IMR-90 (cell line): ENCODE measurements around the gene MAPKAPK2. TPM values are rescaled to one million over a fixed set of nuclear protein-coding genes. Genes with fewer than 3 reads are reported as not detected.

Experiments used
- ATAC-seq: fragments of 200-7000 bp; cut with Tn5 transposase; 2 replicates; pipeline ENCODE4 v1.9.1; 2020; ENCODE audit warnings: low read depth, mild to moderate bottlenecking, moderate library complexity
- BruUV-seq: library from RNA; stranded (reverse); fragments of 400-500 nt; replicated peaks from 2 replicates; lab custom pipeline; 2021; lab: Mats Ljungman, UMichigan
- CTCF ChIA-PET: fragments of 300-600 bp; formaldehyde crosslinking; extraction: SDS; loops from one replicate; lab custom pipeline; 2021; ENCODE audit warnings: antibody characterized with exemption; lab: Yijun Ruan, JAX
- POLR2A ChIA-PET: fragments of 300-600 bp; sonication (Branson Sonifier 250); formaldehyde crosslinking; loops from one replicate; lab custom pipeline; 2022; ENCODE audit warnings: antibody characterized with exemption; ENCODE audit not compliant: unreplicated experiment; lab: Charles Lee
- DNase-seq: peaks from one replicate; pipeline ENCODE4 v3.0.0; 2013
- H2AFZ ChIP-seq: replicated peaks from 2 replicates; pipeline ENCODE3; 2013; ENCODE audit warnings: low read length, mild to moderate bottlenecking; ENCODE audit not compliant: poor library complexity
- H2AK5ac ChIP-seq: 2 replicates; pipeline ENCODE4 v1.6.1; 2013; ENCODE audit warnings: low read depth, low read length, inconsistent platforms
- H2AK9ac ChIP-seq: replicated peaks from 2 replicates; pipeline ENCODE3; 2013; ENCODE audit warnings: mild to moderate bottlenecking, low read depth, low read length, moderate library complexity; ENCODE audit not compliant: poor library complexity
- H2BK120ac ChIP-seq: 2 replicates; pipeline ENCODE4 v1.6.1; 2013; ENCODE audit warnings: low read depth, low read length, inconsistent platforms
- H2BK15ac ChIP-seq: 3 replicates; pipeline ENCODE4 v1.6.1; 2013; ENCODE audit warnings: low read depth, low read length, inconsistent platforms
- H2BK20ac ChIP-seq: 2 replicates; pipeline ENCODE4 v1.6.1; 2013; ENCODE audit warnings: low read depth, mild to moderate bottlenecking, inconsistent platforms, low read length, moderate library complexity
- H2BK5ac ChIP-seq: 2 replicates; pipeline ENCODE4 v1.6.1; 2013; ENCODE audit warnings: mild to moderate bottlenecking, low read depth, low read length, inconsistent platforms; ENCODE audit not compliant: poor library complexity, severe bottlenecking
- H3K14ac ChIP-seq: replicated peaks from 2 replicates; pipeline ENCODE4 v1.6.1; 2013; ENCODE audit warnings: low read depth, low read length, inconsistent platforms
- H3K18ac ChIP-seq: 2 replicates; pipeline ENCODE4 v1.6.1; 2013; ENCODE audit warnings: low read depth, low read length, control low read depth
- H3K23ac ChIP-seq: 2 replicates; pipeline ENCODE4 v1.6.1; 2013; ENCODE audit warnings: low read depth, low read length, inconsistent platforms
- H3K27ac ChIP-seq: 2 replicates; pipeline ENCODE4 v1.5.1; 2013; ENCODE audit warnings: mild to moderate bottlenecking, control low read depth, low read length; ENCODE audit not compliant: insufficient read depth
- H3K27me3 ChIP-seq: 2 replicates; pipeline ENCODE4 v1.6.1; 2013; ENCODE audit warnings: low read length; ENCODE audit not compliant: control insufficient read depth, insufficient read depth
- H3K36me3 ChIP-seq: 2 replicates; pipeline ENCODE4 v1.6.1; 2013; ENCODE audit warnings: low read length, mixed read lengths; ENCODE audit not compliant: control insufficient read depth, insufficient read depth
- H3K4ac ChIP-seq: 2 replicates; pipeline ENCODE4 v1.6.1; 2013; ENCODE audit warnings: low read depth, low read length, inconsistent platforms
- H3K4me1 ChIP-seq: 2 replicates; pipeline ENCODE4 v1.6.1; 2013; ENCODE audit warnings: low read length, mixed read lengths; ENCODE audit not compliant: control insufficient read depth, insufficient read depth
- H3K4me2 ChIP-seq: 2 replicates; pipeline ENCODE4 v1.6.1; 2013; ENCODE audit warnings: low read depth, mild to moderate bottlenecking, control low read depth, low read length, moderate library complexity
- H3K4me3 ChIP-seq: 2 replicates; pipeline ENCODE4 v1.5.1; 2013; ENCODE audit warnings: low read depth, mild to moderate bottlenecking, control low read depth, low read length, moderate library complexity; ENCODE audit not compliant: insufficient read depth
- H3K56ac ChIP-seq: 2 replicates; pipeline ENCODE4 v1.6.1; 2013; ENCODE audit warnings: low read length, inconsistent platforms; ENCODE audit not compliant: insufficient read depth; ENCODE audit errors: extremely low read depth
- H3K79me1 ChIP-seq, 2 experiments: 2 replicates each; pipeline ENCODE4 v1.6.1; 2013; ENCODE audit warnings: low read length in 2 of 2, inconsistent platforms in 1 of 2, low read depth in 1 of 2
- H3K9ac ChIP-seq: 2 replicates; pipeline ENCODE4 v1.6.1; 2013; ENCODE audit warnings: low read depth, low read length, control low read depth
- H3K9me1 ChIP-seq: 2 replicates; pipeline ENCODE4 v1.6.1; 2013; ENCODE audit warnings: low read length, inconsistent platforms; ENCODE audit not compliant: insufficient read depth
- H3K9me3 ChIP-seq: 2 replicates; pipeline ENCODE4 v1.6.1; 2013; ENCODE audit warnings: low read length; ENCODE audit not compliant: control insufficient read depth, insufficient read depth
- H4K20me1 ChIP-seq: 2 replicates; pipeline ENCODE4 v1.6.1; 2013; ENCODE audit warnings: low read length, inconsistent platforms; ENCODE audit not compliant: insufficient read depth
- H4K5ac ChIP-seq: 2 replicates; pipeline ENCODE4 v1.6.1; 2013; ENCODE audit warnings: mild to moderate bottlenecking, low read depth, low read length, control low read depth
- H4K8ac ChIP-seq, 2 experiments: 2 replicates each; pipeline ENCODE4 v1.6.1; 2013; ENCODE audit warnings: low read depth in 2 of 2, low read length in 2 of 2, control low read depth in 1 of 2, inconsistent platforms in 1 of 2
- H4K91ac ChIP-seq: 2 replicates; pipeline ENCODE4 v1.6.1; 2013; ENCODE audit warnings: low read depth, low read length, inconsistent platforms; ENCODE audit not compliant: insufficient read depth
- CEBPB ChIP-seq: IDR thresholded peaks from 2 replicates; pipeline ENCODE4 v1.6.1; 2012; ENCODE audit warnings: low read depth, low read length, improper control_type of control experiment
- CTCF ChIP-seq: conservative IDR thresholded peaks from 2 replicates; pipeline ENCODE4 v1.5.1; 2012; ENCODE audit warnings: mild to moderate bottlenecking, low read depth, low read length, improper control_type of control experiment
- ELK1 ChIP-seq: fragments of 150-350 bp; IDR thresholded peaks from 2 replicates; pipeline ENCODE4 v1.6.1; 2016; ENCODE audit warnings: low read depth, mild to moderate bottlenecking, low read length, moderate library complexity, borderline replicate concordance
- MAZ ChIP-seq: IDR thresholded peaks from 2 replicates; pipeline ENCODE4 v1.6.1; 2012; ENCODE audit warnings: low read depth, mild to moderate bottlenecking, low read length, improper control_type of control experiment, moderate library complexity, borderline replicate concordance
- MXI1 ChIP-seq: IDR thresholded peaks from 2 replicates; pipeline ENCODE4 v1.6.1; 2012; ENCODE audit warnings: low read depth, mild to moderate bottlenecking, low read length, moderate library complexity, borderline replicate concordance
- POLR2A ChIP-seq: IDR thresholded peaks from 2 replicates; pipeline ENCODE4 v1.6.1; 2012; ENCODE audit warnings: mild to moderate bottlenecking, low read depth, low read length
- RCOR1 ChIP-seq: IDR thresholded peaks from 2 replicates; pipeline ENCODE4 v1.6.1; 2012; ENCODE audit warnings: mild to moderate bottlenecking, low read length, improper control_type of control experiment; ENCODE audit not compliant: insufficient replicate concordance
- RFX5 ChIP-seq: IDR thresholded peaks from 2 replicates; pipeline ENCODE4 v1.8.0; 2012; ENCODE audit warnings: low read depth, mild to moderate bottlenecking, low read length, moderate library complexity
- WGBS, 2 experiments: methylation state at CpG; one replicate each; pipeline versions ENCODE4 v1.1.5 to v1.1.7; 2013; ENCODE audit warnings: missing lambda C conversion rate in 2 of 2; ENCODE audit not compliant: insufficient read length in 1 of 2; ENCODE audit errors: extremely low coverage in 2 of 2; 5-methylcytosine and 5-hydroxymethylcytosine counted together
- dilution Hi-C: fragments of 300-500 bp; cut with HindIII; formaldehyde crosslinking; loops from one replicate; pipeline ENCODE4 v1.14.3; 2018; ENCODE audit warnings: low sequenced_read_pairs; ENCODE audit not compliant: unreplicated experiment
- in situ Hi-C: fragments of 300-500 bp; cut with MboI; formaldehyde crosslinking; loops from 3 replicates; pipeline ENCODE4 v1.14.3; 2019; ENCODE audit warnings: low sequenced_read_pairs, inconsistent platforms, mixed read lengths
- intact Hi-C: fragments of 100-400 bp; cut with micrococcal nuclease; formaldehyde crosslinking; loops from 2 replicates; pipeline ENCODE4 v1.10.0; 2022
- polyA plus RNA-seq, 3 experiments: library from polyadenylated mRNA; depleted of rRNA; stranded (reverse); fragments of >200 nt; gene quantifications; 2 replicates each; pipeline ENCODE4 v1.2.3, GENCODE V29; 2012; ENCODE audit warnings: low replicate concordance in 1 of 3
- total RNA-seq: library from RNA; depleted of rRNA; stranded (reverse); fragments of >200 nt; gene quantifications from 2 replicates; pipeline ENCODE4 v1.2.3, GENCODE V29; 2012

Gene MAPKAPK2
- total and polyA plus RNA-seq, 2 of the 4 experiments (the other 2 are of a cell fraction): 56.5 to 66.4 TPM

GRCh38 chr1:206705726-206706297, 21.1 kb downstream of the MAPKAPK2 start:
- Histone ChIP-seq H3K9me3 (no peaks in the 10 kb centered on the region), H3K79me1 (peaks cover 21 to 98% of the 10 kb centered on the region in 2 experiments; a peak in 3 of 4 replicates), H2BK5ac (no peak overlapping the region), H2BK15ac (no peak overlapping the region), H3K4ac (peak overlapping the region; percentile 24; the same call in 1 of the 2 replicates), H3K18ac (0 out of 2 replicates have a peak overlapping the region, but pooled peaks have one; percentile 11), H3K27me3 (no peaks in the 10 kb centered on the region), H4K8ac (0 out of 4 replicates have a peak overlapping the region, but pooled peaks of 1 of the 2 experiments have one; percentile 16), H2AFZ (peak overlapping the region; percentile 17), H3K14ac (peak overlapping the region; percentile 20; the same call in 1 of the 2 replicates), H4K5ac (no peak overlapping the region), H2BK120ac (no peak overlapping the region), H3K9ac (no peak overlapping the region), H4K91ac (no peak overlapping the region), H3K56ac (no peak overlapping the region), H3K27ac (peak overlapping the region; percentile 13; the same call in 1 of the 2 replicates), H2BK20ac (no peak overlapping the region), H3K36me3 (no peaks in the 10 kb centered on the region), H3K4me1 (peaks cover 31% of the 10 kb centered on the region), H3K4me2 (peak overlapping the region; percentile 34), H4K20me1 (peaks cover 100% of the 10 kb centered on the region), H2AK9ac (peak overlapping the region; percentile 16), H3K9me1 (peaks cover 64% of the 10 kb centered on the region), H3K23ac (peak overlapping the region; percentile 26; the same call in 1 of the 2 replicates), H2AK5ac (peak overlapping the region; percentile 16; the same call in 1 of the 2 replicates), H3K4me3 (no peak overlapping the region)
- ChIA-PET POLR2A (no interaction called here), CTCF (interaction anchor here (1.5 kb wide), 1 partner anchor 10 kb away, joined by 3 read pairs; no protein-coding TSS in a partner anchor)
- ATAC-seq: no peak; the same call in 1 of the 2 replicates
- in situ Hi-C loops: no loop called here
- intact Hi-C loops: loop anchor here (2.0 kb wide), 1 partner anchor 19 kb away; no protein-coding TSS in a partner anchor
- BruUV-seq: no TSS peak
- dilution Hi-C loops: no loop called here
- DNase-seq: no peak
- TF ChIP-seq CEBPB: no peak
- no peak for TF ChIP-seq RFX5
- TF ChIP-seq MAZ: no peak
- TF ChIP-seq POLR2A: no peak
- TF ChIP-seq ELK1: no peak
- no peak for TF ChIP-seq RCOR1
- no peak for TF ChIP-seq MXI1
- no peak for TF ChIP-seq CTCF
- 63% methylated on average over 4 of the region's 8 CpGs; no CpG with 5 or more reads in 1 of the 2 experiments for WGBS, 2 experiments
